GM18909 (cell line): Measurements from ENCODE around the gene PDCD11.
A peak's percentile ranks its signal among the peaks of the same experiment; 100 is the strongest.

Experiments
- ATAC-seq: cut with Tn5 transposase; IDR thresholded peaks from one replicate; pipeline ENCODE4 v1.9.1; 2021; ENCODE audit warnings: mild to moderate bottlenecking; ENCODE audit not compliant: unreplicated experiment, poor library complexity

Gene PDCD11

DNA sequence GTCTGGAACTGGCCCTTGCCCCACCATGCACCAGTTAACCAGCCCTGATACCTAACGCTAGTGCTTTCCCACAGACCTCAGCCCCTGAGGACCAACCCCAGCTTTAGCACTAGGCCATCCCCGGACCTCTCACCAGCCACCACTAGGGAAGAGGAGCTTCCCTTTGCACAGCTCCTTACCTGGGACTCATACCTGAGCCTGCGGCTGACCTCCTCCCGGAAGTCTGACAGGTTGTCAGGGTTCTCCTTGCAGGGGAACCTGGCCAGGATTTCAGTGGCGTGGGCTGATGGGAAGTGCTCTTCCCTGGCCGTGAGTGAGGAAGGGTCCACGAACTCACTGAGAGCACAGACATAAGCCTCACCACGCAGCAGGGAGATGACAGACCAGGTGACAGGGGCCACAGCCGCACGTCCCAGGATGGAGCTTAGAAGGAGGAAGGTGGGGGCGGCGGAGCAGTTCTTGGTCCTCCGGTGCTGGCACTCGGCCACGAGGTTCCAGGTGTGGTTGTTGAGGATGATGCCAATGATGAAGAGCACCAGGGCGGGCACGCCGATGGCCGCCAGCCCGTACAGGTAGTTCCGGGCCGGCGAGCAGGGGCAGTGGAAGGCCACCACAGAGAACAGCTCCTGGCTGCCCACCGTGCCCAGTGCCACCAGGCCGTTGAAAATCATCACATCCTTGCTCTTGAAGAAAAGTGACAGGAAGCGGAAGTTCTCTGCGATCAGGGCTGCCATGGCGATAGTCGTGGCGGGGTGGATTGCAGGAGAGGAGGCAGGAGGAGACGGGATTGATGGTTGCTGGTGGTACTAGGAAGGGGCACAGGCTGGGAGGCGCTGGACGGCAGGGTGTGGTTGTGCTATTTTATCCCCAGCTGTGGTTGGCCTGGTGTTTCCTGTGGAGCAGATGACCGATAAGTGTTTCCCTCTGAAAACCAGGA lies 53.0 kb downstream of the PDCD11 start:
- no peak for ATAC-seq

DNA sequence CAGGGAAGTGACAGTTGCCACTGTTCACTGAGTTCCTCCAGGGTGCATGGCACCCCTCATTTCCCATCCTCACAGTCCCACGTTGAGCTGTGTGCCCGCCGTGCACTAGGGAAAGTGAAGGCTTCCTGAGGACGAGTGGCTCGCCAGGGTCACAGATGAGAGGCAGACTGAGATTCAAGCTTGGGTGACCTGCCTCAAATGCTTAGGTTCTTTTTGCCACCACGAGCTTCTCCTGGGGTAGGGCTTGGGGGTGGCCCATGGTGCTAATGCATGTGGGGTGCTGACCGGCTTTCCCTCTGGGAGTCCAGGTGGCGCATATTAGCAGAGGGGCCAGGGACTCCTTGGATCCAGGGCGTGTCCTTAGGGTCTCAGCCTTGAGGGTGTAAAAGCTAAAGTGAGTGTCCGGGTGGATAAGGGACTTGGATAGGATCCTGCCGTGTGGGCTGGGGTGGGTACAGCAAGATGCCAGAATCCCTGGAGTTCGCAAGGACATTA lies 53.8 kb downstream of the PDCD11 start:
- no peak for ATAC-seq

DNA sequence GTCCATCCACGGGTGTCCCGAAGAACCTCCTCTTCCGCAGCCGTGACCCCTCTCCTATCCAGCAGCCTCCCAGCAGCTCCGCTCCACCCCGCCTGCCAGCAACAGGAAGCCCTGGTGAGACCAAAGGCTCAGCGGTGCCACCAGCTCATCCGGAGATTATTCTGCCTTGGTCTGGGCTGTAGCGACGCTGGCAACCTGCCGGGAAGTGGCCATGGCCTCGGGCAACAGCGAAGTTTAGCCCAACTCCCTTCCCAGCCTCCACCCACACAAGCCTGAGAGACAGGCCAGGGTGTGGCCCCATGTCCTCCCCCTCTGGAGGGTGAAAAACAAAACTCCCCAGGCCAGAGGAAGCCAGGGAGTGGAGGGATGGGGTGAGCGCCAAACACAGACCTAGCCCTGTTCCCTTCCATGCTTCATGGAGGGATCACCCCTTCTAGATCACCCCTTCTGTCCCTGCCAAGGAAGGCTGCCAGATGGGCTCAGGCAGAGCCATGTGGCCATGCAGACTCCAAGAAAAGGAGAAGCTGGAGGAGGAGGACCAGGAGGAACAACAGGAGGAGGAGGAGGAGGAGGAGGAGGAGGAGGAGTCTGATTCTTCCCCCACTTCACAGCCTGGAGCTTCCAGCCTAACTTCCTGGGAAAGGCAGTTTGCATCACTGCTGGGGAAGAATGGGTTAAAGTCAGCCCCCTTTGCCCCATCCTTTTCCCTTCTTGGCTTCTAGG lies 54.8 kb downstream of the PDCD11 start:
- no peak for ATAC-seq

DNA sequence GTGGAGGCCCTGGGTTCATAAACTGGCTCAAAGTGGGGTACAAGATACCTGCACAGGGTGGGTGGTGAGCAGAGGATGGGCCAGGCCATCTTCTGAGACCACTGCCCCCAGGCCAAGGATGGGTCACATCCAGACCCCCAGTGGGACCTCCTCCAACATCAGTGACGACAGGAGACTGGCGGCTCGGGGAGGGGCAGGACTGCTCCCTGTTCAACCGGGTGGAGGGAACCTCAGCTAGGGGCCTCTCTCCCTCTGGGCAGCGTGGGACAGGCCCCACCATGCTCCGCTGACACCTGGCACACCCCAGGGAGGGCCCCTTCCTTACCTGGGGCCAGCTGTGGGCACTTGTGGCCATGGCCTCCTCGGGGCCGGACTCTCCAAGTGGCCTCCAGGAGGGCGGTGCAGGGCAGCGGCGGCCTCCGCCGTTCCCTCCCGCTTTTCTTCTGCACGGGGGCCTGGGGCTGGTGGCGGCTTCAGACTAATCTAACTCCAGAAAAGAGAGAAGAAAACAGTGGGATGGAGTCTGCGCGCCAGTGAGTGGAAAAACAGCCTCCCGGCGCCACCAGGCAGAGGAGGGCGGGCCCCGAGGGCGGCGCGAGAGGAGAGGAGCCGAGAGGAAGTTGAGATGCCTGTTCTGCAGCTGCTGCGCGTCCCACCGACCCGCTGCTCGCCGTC lies 55.5 kb downstream of the PDCD11 start, which contains the start of gene CALHM2:
Gene CALHM2, minus strand, starts transcription at position 540 of the 675 bp plus-strand sequence. CDS start 2,429 bp downstream, outside the sequence.
- ATAC-seq: peak; percentile 72

DNA sequence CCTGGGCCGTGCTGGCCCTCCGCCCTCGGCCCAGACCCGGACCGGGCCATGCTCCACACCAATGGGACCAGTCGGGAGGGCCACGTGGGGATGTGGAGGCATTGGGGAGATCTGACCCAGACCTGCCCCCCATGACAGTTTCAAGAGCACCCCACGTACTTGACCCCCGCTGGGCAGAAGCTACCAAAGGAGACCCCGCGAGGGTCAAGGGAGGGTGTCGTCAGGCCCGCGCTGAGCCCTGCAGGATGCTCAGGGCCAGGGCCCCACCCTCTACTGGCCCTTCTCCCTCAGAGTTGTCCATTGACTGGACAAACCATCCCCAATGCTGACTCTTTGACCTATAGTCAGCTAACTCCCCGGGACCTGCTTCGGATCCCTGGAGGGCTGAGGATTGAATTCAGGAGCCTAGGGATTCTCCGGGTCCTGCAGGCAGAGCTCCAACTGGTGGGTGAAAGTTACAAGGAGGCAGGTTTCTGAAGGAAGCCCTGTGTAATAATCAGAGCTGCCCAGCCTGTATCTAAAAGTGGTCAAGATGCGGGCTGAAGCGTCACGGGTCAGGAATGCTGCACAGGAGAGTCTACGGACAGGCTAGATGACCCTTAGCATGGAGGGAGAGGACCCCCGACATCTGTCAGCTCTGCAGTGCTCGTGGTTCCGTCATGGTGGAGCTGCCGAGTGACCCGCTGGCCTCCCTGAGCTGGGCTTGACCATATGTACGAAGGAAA lies 56.2 kb downstream of the PDCD11 start:
- ATAC-seq: peak; percentile 16

DNA sequence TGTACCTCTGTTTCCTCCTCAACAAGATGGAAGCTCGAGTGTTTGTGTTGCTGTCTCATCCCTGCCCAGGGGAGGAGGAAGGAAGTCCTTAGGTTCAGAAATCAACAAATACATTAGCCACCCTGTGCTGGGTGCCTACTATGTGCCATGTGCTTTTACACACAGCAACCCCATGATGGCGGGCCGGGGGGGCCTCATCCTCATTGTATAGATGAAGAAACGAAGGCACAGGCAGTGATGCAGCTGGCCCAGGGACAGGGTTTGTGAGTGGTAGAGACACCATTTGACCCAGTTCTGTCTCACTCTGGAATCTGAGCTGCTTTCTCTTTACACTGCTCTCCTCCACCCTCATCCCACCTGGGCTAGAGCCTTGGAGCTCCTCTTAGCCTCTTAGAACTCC lies 57.6 kb downstream of the PDCD11 start:
- ATAC-seq: no peak

DNA sequence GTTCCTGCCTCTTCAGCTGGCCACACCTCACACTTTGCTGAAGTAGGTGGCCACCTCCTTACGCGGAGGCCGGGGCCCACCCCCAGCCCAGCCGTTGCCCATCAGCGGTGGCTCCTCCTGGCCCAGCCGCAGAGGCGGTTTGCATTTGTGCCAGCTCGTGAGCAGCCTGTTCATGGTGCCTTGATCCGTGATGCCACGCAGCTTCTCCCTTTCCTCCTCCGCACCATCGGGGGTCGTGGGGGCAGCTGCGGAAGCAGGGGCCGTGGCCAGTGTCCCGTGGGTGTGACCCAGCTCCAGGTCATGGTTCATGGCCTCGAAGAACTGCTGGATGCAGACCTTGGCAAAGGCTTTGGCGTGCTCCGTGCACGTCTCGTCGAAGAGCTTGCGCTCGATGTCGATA lies 58.8 kb downstream of the PDCD11 start:
- no peak for ATAC-seq

- no peak for ATAC-seq
These were observed 59.7 kb downstream of the PDCD11 start for GRCh38 chr10:103456074-103456660.

- no peak for ATAC-seq
These were observed 60.8 kb downstream of the PDCD11 start for GRCh38 chr10:103457176-103457712.

- no peak for ATAC-seq
These were observed 61.6 kb downstream of the PDCD11 start for GRCh38 chr10:103457896-103458583.

DNA sequence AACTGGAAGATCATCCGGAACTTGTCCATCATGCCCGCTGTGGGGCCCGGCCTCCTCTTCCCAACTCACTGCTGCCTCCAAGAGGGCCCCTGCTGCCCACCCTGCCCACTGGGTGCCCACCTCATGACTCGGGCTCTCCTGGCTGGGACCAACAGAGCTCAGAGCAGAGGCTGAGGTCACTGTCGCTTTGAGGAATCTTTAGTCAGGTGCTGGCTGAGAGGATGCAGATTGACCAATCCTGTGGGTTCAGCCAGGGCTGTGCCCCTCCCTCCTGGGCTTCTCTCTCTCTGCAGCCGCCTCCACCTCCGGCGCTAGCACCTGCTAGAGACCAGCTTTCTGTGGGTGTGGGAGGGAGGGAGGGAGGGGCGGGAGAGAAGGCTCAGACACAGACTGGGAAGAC lies 62.3 kb downstream of the PDCD11 start, which contains the start of gene CALHM1:
Gene CALHM1, minus strand, starts transcription at position 181 of the 400 bp plus-strand sequence. Its CDS starts 149 bp downstream, at position 32.
- ATAC-seq: peak; percentile 77

GRCh38 chr10:103459615-103460014 lies 63.2 kb downstream of the PDCD11 start:
- ATAC-seq: no peak

DNA sequence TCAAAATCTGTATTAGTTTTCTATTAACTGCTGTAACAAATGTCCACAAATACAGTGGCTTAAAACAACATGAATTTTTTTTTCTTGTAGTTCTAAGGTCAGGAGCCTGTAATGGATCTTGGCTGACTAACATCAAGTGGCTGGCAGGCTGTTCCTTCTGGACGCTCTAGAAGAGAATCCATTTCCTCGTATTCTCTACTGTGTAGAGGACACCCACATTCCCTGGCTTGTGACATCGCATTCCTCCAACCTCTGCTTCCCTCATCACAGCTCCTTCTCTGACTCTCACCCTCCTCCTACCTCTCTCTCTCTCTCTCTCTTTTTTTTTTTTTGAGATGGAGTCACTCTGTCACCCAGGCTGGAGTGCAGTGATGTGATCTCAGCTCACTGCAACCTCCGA lies 67.1 kb downstream of the PDCD11 start:
- no peak for ATAC-seq

DNA sequence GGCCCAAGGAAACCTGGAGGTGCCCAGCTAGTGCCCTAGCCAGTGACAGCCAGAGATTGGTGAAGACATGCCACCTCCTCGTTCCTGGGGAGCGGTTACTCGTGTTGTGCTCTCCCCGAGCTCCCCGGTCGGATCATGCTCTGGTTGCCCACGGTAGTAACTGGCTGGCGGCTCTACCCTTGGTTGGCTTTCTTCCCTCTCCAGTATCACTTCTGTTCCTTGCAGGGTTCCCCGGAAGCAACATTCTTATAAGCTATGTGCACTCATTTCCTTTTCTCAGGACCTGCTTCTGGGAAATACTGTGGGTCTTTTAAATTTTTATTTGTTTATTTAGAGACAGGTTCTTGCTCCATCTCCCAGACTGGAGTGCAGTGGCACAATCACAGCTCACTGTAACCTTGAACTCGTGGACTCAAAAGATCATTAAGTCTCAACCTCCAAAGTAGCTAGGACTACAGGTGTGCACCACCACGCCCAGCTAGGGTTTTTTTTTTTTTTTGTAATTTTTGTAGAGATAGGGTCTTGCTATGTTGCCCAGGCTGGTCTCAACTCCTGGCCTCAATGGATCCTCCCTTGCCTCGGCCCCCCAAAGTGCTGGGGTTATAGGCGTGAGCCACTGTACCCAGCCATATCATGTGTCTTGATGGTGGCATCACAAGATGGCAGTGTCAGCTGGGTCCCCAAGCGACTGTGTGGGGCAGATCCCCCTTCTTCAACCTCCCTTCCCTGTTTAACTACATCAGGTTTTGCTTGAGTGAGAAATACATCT lies 69.2 kb downstream of the PDCD11 start:
- ATAC-seq: no peak

DNA sequence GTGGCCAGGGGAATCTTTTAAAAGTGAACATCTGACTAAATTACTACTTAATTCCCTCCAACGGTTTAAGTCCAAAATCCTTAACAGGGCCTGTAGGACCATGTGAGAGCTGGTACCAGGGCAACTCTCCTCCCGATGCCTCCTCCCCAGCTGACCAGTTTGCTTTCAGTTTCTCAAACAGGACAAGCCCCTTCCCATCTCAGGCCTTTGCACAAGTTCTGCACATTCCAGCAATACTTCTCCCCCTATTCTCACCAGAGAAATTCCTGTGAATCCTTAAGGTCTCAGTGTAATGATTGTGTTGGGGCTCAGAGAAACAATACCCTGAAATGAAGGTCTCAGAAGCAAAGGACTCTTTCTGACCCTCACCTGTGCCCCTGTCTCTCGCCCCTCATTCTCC lies 70.3 kb downstream of the PDCD11 start:
- no peak for ATAC-seq

DNA sequence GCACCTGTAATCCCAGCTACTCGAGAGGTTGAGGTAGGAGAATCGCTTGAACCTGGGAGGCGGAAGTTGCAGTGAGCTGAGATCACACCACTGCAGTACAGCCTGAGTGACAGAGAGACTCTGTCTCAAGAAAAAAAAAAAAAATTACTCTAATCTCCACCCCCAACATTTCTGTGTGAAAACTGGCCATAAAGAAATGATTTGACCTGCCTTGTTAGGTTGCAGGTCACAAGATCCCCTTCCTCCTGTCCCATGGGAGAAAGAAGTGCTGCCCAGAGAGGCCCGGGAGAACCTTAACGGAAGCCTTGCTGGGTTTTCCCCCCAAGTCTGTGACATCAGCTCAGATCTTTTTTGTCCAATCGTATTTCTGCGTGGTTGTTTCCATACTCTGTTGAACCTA lies 71.0 kb downstream of the PDCD11 start:
- ATAC-seq: peak; percentile 25

DNA sequence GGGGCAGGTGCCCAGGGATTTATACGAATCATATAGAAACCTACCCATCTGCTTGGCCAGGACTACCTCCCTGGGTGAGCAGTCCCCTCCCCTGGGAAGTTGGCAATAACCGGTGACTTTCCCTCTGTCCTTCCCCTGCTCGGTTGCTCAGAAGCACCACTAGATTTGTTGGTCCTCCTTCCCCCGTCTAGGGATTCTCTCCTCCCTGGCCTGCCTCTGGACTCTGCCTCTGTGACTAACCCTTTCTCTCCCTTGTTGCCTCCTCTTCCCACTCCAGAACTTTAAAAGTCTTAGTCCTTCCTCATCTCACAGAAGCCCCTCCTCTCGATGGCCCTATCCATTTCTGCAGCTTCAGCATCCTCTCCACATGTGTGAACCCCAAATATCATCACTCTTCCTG lies 72.8 kb downstream of the PDCD11 start:
- no peak for ATAC-seq
